Measurements from ENCODE around the gene EEF1AKMT2.
"Not testable (repeated sequence)": the region's sequence is repeated elsewhere in the genome, so short reads cannot be mapped to it uniquely, and the experiment has no call there.

The EEF1AKMT2 gene

GRCh38 chr10:124821520-124821919, 29.8 kb upstream of the EEF1AKMT2 start:
- Histone ChIP-seq H3K27me3 (replicated peaks; ENCODE audit: control insufficient read depth, insufficient read depth, low read length, poor library complexity, severe bottlenecking) (no peaks in the 10 kb centered on the region), H3K4me1 (ENCODE audit: control insufficient read depth, insufficient read depth, low read length, poor library complexity, severe bottlenecking) (no peaks in the 10 kb centered on the region), H3K27ac (ENCODE audit: insufficient read depth, low read length, poor library complexity, severe bottlenecking) (no peak overlapping the region), H3K9me3 (ENCODE audit: control insufficient read depth, low read length) (no peaks in the 10 kb centered on the region), H3K36me3 (ENCODE audit: control insufficient read depth, insufficient read depth, low read length) (peaks cover 35% of the 10 kb centered on the region), H3K4me3 (ENCODE audit: insufficient read depth, low read depth, low read length, poor library complexity, severe bottlenecking) (no peak overlapping the region)
- no peak for DNase-seq

DNA sequence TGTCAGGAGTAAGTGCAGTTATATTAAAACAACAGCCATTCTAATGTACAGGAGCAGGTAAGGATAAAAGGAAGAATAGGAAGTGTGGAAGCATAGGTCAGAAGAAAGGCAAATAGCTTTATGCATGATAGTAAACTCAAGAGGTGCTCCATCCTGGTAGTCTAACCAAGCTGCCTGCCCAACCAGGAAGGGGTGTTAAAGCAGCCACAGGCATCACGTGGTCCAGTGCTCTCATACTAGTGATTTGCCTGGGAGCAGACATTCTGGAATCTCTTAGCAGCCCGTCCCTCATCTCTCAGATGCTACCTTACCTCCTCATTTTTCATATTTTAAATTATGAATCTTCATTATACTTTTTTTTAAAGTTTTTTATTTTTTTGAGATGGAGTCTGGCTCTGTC, 28.4 kb upstream of the EEF1AKMT2 start:
- DNase-seq = no peak
- no peaks in the 10 kb centered on the region for H3K9me3 ChIP-seq (ENCODE audit: control insufficient read depth, low read length)
- H3K27ac ChIP-seq (ENCODE audit: insufficient read depth, low read length, poor library complexity, severe bottlenecking) = no peak overlapping the region
- H3K27me3 ChIP-seq (replicated peaks; ENCODE audit: control insufficient read depth, insufficient read depth, low read length, poor library complexity, severe bottlenecking) = no peaks in the 10 kb centered on the region
- peaks cover 25% of the 10 kb centered on the region for H3K36me3 ChIP-seq (ENCODE audit: control insufficient read depth, insufficient read depth, low read length)
- H3K4me3 ChIP-seq (ENCODE audit: insufficient read depth, low read depth, low read length, poor library complexity, severe bottlenecking) = no peak overlapping the region
- no peaks in the 10 kb centered on the region for H3K4me1 ChIP-seq (ENCODE audit: control insufficient read depth, insufficient read depth, low read length, poor library complexity, severe bottlenecking)

DNA sequence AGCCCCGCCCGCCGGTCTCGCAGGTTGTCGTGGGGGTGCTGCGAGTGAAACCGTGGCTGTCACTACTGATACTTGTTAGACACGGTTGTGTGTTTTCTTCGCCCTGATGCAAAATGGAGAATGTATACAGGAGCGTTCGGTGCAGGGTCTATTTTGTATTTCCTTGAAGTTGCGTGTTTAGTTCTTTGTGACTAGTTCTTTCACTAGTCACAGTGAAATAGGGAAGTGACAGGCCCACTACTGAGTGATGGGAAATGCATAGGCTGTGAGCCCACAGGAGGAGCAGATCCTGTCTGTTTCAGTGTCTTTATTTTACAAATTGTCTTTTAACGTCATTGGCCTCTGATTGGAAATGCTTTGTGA, 10.6 kb upstream of the EEF1AKMT2 start:
- H3K27me3 ChIP-seq (replicated peaks; ENCODE audit: control insufficient read depth, insufficient read depth, low read length, poor library complexity, severe bottlenecking) = no peaks in the 10 kb centered on the region
- peak overlapping the region; percentile 81 for H3K27ac ChIP-seq (ENCODE audit: insufficient read depth, low read length, poor library complexity, severe bottlenecking)
- H3K4me3 ChIP-seq (ENCODE audit: insufficient read depth, low read depth, low read length, poor library complexity, severe bottlenecking) = peak overlapping the region; percentile 98
- H3K4me1 ChIP-seq (ENCODE audit: control insufficient read depth, insufficient read depth, low read length, poor library complexity, severe bottlenecking) = peaks cover 9% of the 10 kb centered on the region
- no peaks in the 10 kb centered on the region for H3K36me3 ChIP-seq (ENCODE audit: control insufficient read depth, insufficient read depth, low read length)
- no peak for DNase-seq
- H3K9me3 ChIP-seq (ENCODE audit: control insufficient read depth, low read length) = no peaks in the 10 kb centered on the region

GRCh38 chr10:124799211-124799610, 7.5 kb upstream of the EEF1AKMT2 start:
- no peak for DNase-seq
- Histone ChIP-seq H3K4me3 (ENCODE audit: insufficient read depth, low read depth, low read length, poor library complexity, severe bottlenecking) (no peak overlapping the region), H3K36me3 (ENCODE audit: control insufficient read depth, insufficient read depth, low read length) (no peaks in the 10 kb centered on the region), H3K4me1 (ENCODE audit: control insufficient read depth, insufficient read depth, low read length, poor library complexity, severe bottlenecking) (peaks cover 9% of the 10 kb centered on the region), H3K9me3 (ENCODE audit: control insufficient read depth, low read length) (no peaks in the 10 kb centered on the region), H3K27ac (ENCODE audit: insufficient read depth, low read length, poor library complexity, severe bottlenecking) (no peak overlapping the region), H3K27me3 (replicated peaks; ENCODE audit: control insufficient read depth, insufficient read depth, low read length, poor library complexity, severe bottlenecking) (no peaks in the 10 kb centered on the region)

GRCh38 chr10:124798781-124799180, 7.1 kb upstream of the EEF1AKMT2 start:
- DNase-seq = no peak
- no peaks in the 10 kb centered on the region for H3K36me3 ChIP-seq (ENCODE audit: control insufficient read depth, insufficient read depth, low read length)
- no peaks in the 10 kb centered on the region for H3K9me3 ChIP-seq (ENCODE audit: control insufficient read depth, low read length)
- H3K27ac ChIP-seq (ENCODE audit: insufficient read depth, low read length, poor library complexity, severe bottlenecking) = no peak overlapping the region
- peaks cover 9% of the 10 kb centered on the region for H3K4me1 ChIP-seq (ENCODE audit: control insufficient read depth, insufficient read depth, low read length, poor library complexity, severe bottlenecking)
- no peak overlapping the region for H3K4me3 ChIP-seq (ENCODE audit: insufficient read depth, low read depth, low read length, poor library complexity, severe bottlenecking)
- no peaks in the 10 kb centered on the region for H3K27me3 ChIP-seq (replicated peaks; ENCODE audit: control insufficient read depth, insufficient read depth, low read length, poor library complexity, severe bottlenecking)

DNA sequence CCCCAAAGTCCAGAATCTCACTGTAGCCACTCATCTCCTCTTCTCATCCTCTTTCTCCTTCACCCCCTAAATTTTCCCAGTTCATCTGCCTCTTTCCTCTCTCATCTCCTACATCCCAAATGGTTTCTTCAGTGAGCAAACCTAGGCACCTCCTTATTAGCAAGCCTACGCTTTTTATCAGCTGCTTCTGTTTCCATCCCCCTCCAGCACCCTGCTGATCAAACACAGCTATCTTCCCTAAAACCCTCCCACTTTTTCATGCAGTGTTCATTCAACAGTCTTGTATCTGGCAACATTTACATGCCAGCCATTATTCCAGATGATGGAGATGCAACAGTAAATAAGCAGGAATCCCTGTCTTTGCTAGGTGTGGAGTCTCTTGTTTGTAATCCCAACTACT, 6.7 kb upstream of the EEF1AKMT2 start:
- H3K4me3 ChIP-seq (ENCODE audit: insufficient read depth, low read depth, low read length, poor library complexity, severe bottlenecking) = no peak overlapping the region
- no peaks in the 10 kb centered on the region for H3K36me3 ChIP-seq (ENCODE audit: control insufficient read depth, insufficient read depth, low read length)
- peaks cover 9% of the 10 kb centered on the region for H3K4me1 ChIP-seq (ENCODE audit: control insufficient read depth, insufficient read depth, low read length, poor library complexity, severe bottlenecking)
- no peak for DNase-seq
- H3K27me3 ChIP-seq (replicated peaks; ENCODE audit: control insufficient read depth, insufficient read depth, low read length, poor library complexity, severe bottlenecking) = no peaks in the 10 kb centered on the region
- no peaks in the 10 kb centered on the region for H3K9me3 ChIP-seq (ENCODE audit: control insufficient read depth, low read length)
- H3K27ac ChIP-seq (ENCODE audit: insufficient read depth, low read length, poor library complexity, severe bottlenecking) = no peak overlapping the region

- Histone ChIP-seq H3K4me1 (ENCODE audit: control insufficient read depth, insufficient read depth, low read length, poor library complexity, severe bottlenecking) (peaks cover 7% of the 10 kb centered on the region), H3K4me3 (ENCODE audit: insufficient read depth, low read depth, low read length, poor library complexity, severe bottlenecking) (no peak overlapping the region), H3K9me3 (ENCODE audit: control insufficient read depth, low read length) (no peaks in the 10 kb centered on the region), H3K36me3 (ENCODE audit: control insufficient read depth, insufficient read depth, low read length) (peaks cover 4% of the 10 kb centered on the region), H3K27ac (ENCODE audit: insufficient read depth, low read length, poor library complexity, severe bottlenecking) (no peak overlapping the region), H3K27me3 (replicated peaks; ENCODE audit: control insufficient read depth, insufficient read depth, low read length, poor library complexity, severe bottlenecking) (no peaks in the 10 kb centered on the region)
- no peak for DNase-seq
Observed at GRCh38 chr10:124792998-124793352, 1.3 kb upstream of the EEF1AKMT2 start.

DNA sequence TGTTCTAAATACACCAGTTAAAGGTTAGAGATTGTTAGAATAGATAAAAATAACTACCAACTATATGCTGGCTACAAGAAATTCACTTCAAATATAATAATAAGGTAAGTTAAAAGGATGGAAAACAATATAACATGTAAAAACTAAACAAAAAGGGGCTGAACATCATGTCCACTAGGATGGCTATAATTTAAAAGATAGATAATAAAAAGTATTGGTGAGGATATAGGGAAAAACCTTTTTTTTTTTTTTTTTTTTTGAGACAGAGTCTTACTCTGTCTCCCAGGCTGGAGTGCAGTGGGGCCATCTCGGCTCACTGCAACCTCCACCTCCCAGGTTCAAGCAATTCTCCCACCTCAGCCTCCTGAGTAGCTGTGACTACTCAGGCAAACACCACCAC, 8.8 kb downstream of the EEF1AKMT2 start:
- H3K27me3 ChIP-seq (replicated peaks; ENCODE audit: control insufficient read depth, insufficient read depth, low read length, poor library complexity, severe bottlenecking); H3K36me3 ChIP-seq (ENCODE audit: control insufficient read depth, insufficient read depth, low read length); H3K9me3 ChIP-seq (ENCODE audit: control insufficient read depth, low read length); DNase-seq; H3K27ac ChIP-seq (ENCODE audit: insufficient read depth, low read length, poor library complexity, severe bottlenecking); H3K4me1 ChIP-seq (ENCODE audit: control insufficient read depth, insufficient read depth, low read length, poor library complexity, severe bottlenecking); H3K4me3 ChIP-seq (ENCODE audit: insufficient read depth, low read depth, low read length, poor library complexity, severe bottlenecking): not testable (repeated sequence)

DNA sequence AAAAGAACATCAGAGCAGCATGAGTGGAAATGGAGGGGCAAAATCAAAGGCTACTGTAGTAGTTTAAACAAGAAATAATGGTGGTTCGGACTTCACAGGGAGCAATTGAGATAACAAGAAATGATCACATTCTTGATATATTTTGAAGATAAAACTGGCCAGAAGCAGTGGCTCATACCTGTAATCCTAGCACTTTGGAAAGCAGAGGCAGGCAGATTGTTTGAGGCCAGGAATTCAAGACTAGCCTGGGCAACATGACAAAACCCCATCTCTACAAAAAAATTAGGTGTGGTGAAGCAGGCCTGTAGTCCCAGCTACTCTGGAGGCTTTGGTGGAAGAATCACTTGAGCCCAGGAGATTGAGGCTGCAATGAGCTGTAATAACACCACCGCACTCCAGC, 22.9 kb downstream of the EEF1AKMT2 start:
- H3K36me3 ChIP-seq (ENCODE audit: control insufficient read depth, insufficient read depth, low read length) = peaks cover 10% of the 10 kb centered on the region
- no peaks in the 10 kb centered on the region for H3K27me3 ChIP-seq (replicated peaks; ENCODE audit: control insufficient read depth, insufficient read depth, low read length, poor library complexity, severe bottlenecking)

GRCh38 chr10:124765256-124765655, 26.4 kb downstream of the EEF1AKMT2 start:
- H3K4me3 ChIP-seq (ENCODE audit: insufficient read depth, low read depth, low read length, poor library complexity, severe bottlenecking) = no peak overlapping the region
- no peaks in the 10 kb centered on the region for H3K9me3 ChIP-seq (ENCODE audit: control insufficient read depth, low read length)
- no peaks in the 10 kb centered on the region for H3K27me3 ChIP-seq (replicated peaks; ENCODE audit: control insufficient read depth, insufficient read depth, low read length, poor library complexity, severe bottlenecking)
- H3K27ac ChIP-seq (ENCODE audit: insufficient read depth, low read length, poor library complexity, severe bottlenecking) = no peak overlapping the region
- no peaks in the 10 kb centered on the region for H3K4me1 ChIP-seq (ENCODE audit: control insufficient read depth, insufficient read depth, low read length, poor library complexity, severe bottlenecking)
- no peak for DNase-seq
- peaks cover 19% of the 10 kb centered on the region for H3K36me3 ChIP-seq (ENCODE audit: control insufficient read depth, insufficient read depth, low read length)

More for the DNA sequence above, 22.9 kb downstream of the EEF1AKMT2 start:
- DNase-seq = no peak
- Histone ChIP-seq H3K4me3 (ENCODE audit: insufficient read depth, low read depth, low read length, poor library complexity, severe bottlenecking) (no peak overlapping the region), H3K27ac (ENCODE audit: insufficient read depth, low read length, poor library complexity, severe bottlenecking) (no peak overlapping the region), H3K4me1 (ENCODE audit: control insufficient read depth, insufficient read depth, low read length, poor library complexity, severe bottlenecking) (no peaks in the 10 kb centered on the region), H3K9me3 (ENCODE audit: control insufficient read depth, low read length) (no peaks in the 10 kb centered on the region)

DNA sequence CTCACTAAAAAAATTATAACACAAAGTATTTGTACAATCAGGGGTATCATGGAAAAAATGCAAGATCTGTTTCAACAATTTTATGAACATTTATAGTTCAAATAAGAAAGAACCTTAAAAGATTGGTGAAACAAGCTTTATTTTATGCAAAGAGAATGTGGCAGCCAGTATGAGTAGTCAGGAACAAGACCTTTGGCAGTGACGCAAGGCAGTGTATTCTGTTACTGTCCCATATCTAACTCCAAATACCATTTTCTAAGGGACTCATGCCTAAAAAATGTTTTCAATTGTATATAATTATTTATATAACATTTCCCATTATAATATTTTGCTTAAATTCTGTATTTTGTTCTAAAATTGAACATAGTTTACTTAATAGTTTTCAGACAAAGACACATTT, 28.4 kb downstream of the EEF1AKMT2 start:
- Histone ChIP-seq H3K4me3 (ENCODE audit: insufficient read depth, low read depth, low read length, poor library complexity, severe bottlenecking) (no peak overlapping the region), H3K27me3 (replicated peaks; ENCODE audit: control insufficient read depth, insufficient read depth, low read length, poor library complexity, severe bottlenecking) (no peaks in the 10 kb centered on the region), H3K36me3 (ENCODE audit: control insufficient read depth, insufficient read depth, low read length) (peaks cover 19% of the 10 kb centered on the region), H3K9me3 (ENCODE audit: control insufficient read depth, low read length) (no peaks in the 10 kb centered on the region), H3K4me1 (ENCODE audit: control insufficient read depth, insufficient read depth, low read length, poor library complexity, severe bottlenecking) (no peaks in the 10 kb centered on the region), H3K27ac (ENCODE audit: insufficient read depth, low read length, poor library complexity, severe bottlenecking) (no peak overlapping the region)
- DNase-seq = no peak

All from effector memory CD4-positive, alpha-beta T cell (primary cell).